Tibial artery (tissue), 4 donors: ENCODE data around the gene SLC6A13.

Source experiments
- DNase-seq, 2 donors: peaks; one replicate each; pipeline ENCODE4 v3.0.0-alpha.2; 2019
- H3K27ac ChIP-seq, 2 donors: fragments of 200-600 bp; sonication (generic) in 1 of 2; 1 replicate in 1 of 2; 2 replicates in 1 of 2; pipeline ENCODE4 v1.5.1; 2018 to 2019; ENCODE audit warnings: mild to moderate bottlenecking in 1 of 2
- H3K27me3 ChIP-seq, 2 donors: fragments of 200-600 bp; sonication (generic) in 1 of 2; one replicate each; pipeline versions ENCODE4 v1.5.1 to v1.6.0; 2016 to 2019
- H3K36me3 ChIP-seq, 3 donors: fragments of 200-600 bp; sonication (generic) in 2 of 3; one replicate each; pipeline ENCODE4 v1.5.1; 2016 to 2019; ENCODE audit warnings: mild to moderate bottlenecking in 2 of 3
- H3K4me1 ChIP-seq, 4 donors: fragments of 200-600 bp; sonication (generic) in 2 of 4; 1 replicate in 3 of 4; 2 replicates in 1 of 4; pipeline ENCODE4 v1.5.1; 2016 to 2019
- H3K4me3 ChIP-seq, 2 donors: fragments of 200-600 bp; sonication (generic) in 1 of 2; 1 replicate in 1 of 2; 2 replicates in 1 of 2; pipeline ENCODE4 v1.5.1; 2018 to 2019; ENCODE audit warnings: mild to moderate bottlenecking in 2 of 2
- H3K9me3 ChIP-seq, 3 donors: fragments of 200-600 bp; sonication (generic) in 1 of 3; one replicate each; pipeline ENCODE4 v1.5.1; 2016 to 2019
- CTCF ChIP-seq, 2 experiments: fragments of 200-600 bp in 1 of 2; fragments of 450-650 bp in 1 of 2; IDR thresholded peaks; one replicate each; pipeline ENCODE4 v1.5.1; 2017 to 2019; ENCODE audit warnings: antibody characterized with exemption in 2 of 2, mild to moderate bottlenecking in 1 of 2, moderate library complexity in 1 of 2
- intact Hi-C: fragments of 100-400 bp; cut with DNase I; formaldehyde crosslinking; loops from one replicate; pipeline ENCODE4 v1.15.0; 2023; ENCODE audit warnings: low total_unique reads

The SLC6A13 gene

GRCh38 chr12:295132-295531 is 32.5 kb upstream of the SLC6A13 start:
- H3K4me1 ChIP-seq = no peaks in the 10 kb centered on the region
- H3K27me3 ChIP-seq = no peaks in the 10 kb centered on the region
- peaks cover 62 to 82% (median 79%) of the 10 kb centered on the region in 3 donors for H3K36me3 ChIP-seq
- intact Hi-C loops = no loop called here
- no peak for TF ChIP-seq CTCF (IDR thresholded peaks at IDR 0.05)
- DNase-seq = no peak
- H3K4me3 ChIP-seq = no peak overlapping the region
- peaks cover 0 to 3% (median 0%) of the 10 kb centered on the region in 3 donors for H3K9me3 ChIP-seq
- H3K27ac ChIP-seq = no peak overlapping the region

GRCh38 chr12:293199-293598 is 30.6 kb upstream of the SLC6A13 start:
- intact Hi-C loops = no loop called here
- H3K36me3 ChIP-seq = peaks cover 51 to 77% (median 74%) of the 10 kb centered on the region in 3 donors
- no peak overlapping the region for H3K4me3 ChIP-seq
- TF ChIP-seq CTCF (IDR thresholded peaks at IDR 0.05) = no peak
- H3K27ac ChIP-seq = no peak overlapping the region
- H3K4me1 ChIP-seq = peaks cover 0 to 5% (median 2%) of the 10 kb centered on the region in 4 donors
- H3K27me3 ChIP-seq = no peaks in the 10 kb centered on the region
- H3K9me3 ChIP-seq = no peaks in the 10 kb centered on the region
- DNase-seq = no peak

GRCh38 chr12:292186-292585 is 29.6 kb upstream of the SLC6A13 start:
- H3K4me1 ChIP-seq = peaks cover 0 to 5% (median 2%) of the 10 kb centered on the region in 4 donors
- no peak for TF ChIP-seq CTCF (IDR thresholded peaks at IDR 0.05)
- peaks cover 51 to 69% (median 67%) of the 10 kb centered on the region in 3 donors for H3K36me3 ChIP-seq
- H3K27me3 ChIP-seq = no peaks in the 10 kb centered on the region
- DNase-seq = no peak
- H3K4me3 ChIP-seq = no peak overlapping the region
- no peak overlapping the region for H3K27ac ChIP-seq
- H3K9me3 ChIP-seq = no peaks in the 10 kb centered on the region
- intact Hi-C loops = no loop called here

GRCh38 chr12:291153-291723 is 28.6 kb upstream of the SLC6A13 start:
- Histone ChIP-seq H3K27me3 (no peaks in the 10 kb centered on the region), H3K9me3 (no peaks in the 10 kb centered on the region), H3K27ac (no peak overlapping the region), H3K36me3 (peaks cover 42 to 63% (median 59%) of the 10 kb centered on the region in 3 donors), H3K4me1 (peaks cover 0 to 5% (median 2%) of the 10 kb centered on the region in 4 donors), H3K4me3 (no peak overlapping the region)
- intact Hi-C loops = no loop called here
- DNase-seq = no peak
- no peak for TF ChIP-seq CTCF (IDR thresholded peaks at IDR 0.05)

- Histone ChIP-seq H3K27ac (no peak overlapping the region), H3K9me3 (no peaks in the 10 kb centered on the region), H3K27me3 (no peaks in the 10 kb centered on the region), H3K4me3 (no peak overlapping the region), H3K36me3 (peaks cover 36 to 62% (median 58%) of the 10 kb centered on the region in 3 donors), H3K4me1 (peaks cover 0 to 5% (median 2%) of the 10 kb centered on the region in 4 donors)
- intact Hi-C loops = no loop called here
- TF ChIP-seq CTCF (IDR thresholded peaks at IDR 0.05) = no peak
- no peak for DNase-seq
These were observed 26.1 kb upstream of the SLC6A13 start for GRCh38 chr12:288687-289086.
